ENCODE measurements around the gene PHAF1.

DNA sequence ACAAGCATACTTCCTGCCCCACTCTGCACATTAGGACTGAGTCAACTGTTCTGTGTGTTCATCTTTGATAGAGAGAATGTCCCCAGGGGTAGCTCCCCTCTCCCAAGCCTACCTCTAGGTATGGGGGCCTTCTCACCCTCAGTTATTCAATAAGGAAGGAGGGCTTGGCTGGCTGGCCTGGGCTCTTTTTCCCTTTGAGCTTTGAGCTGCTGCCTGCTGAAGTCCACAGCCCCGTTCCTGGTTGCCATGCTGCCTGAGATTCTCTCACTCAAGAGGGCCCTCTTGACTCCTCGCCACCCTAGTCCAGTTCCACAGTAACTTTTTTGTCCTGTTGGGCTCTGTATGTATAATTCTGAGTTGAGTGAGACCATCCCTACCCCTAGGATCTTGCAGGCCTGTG lies 36.0 kb downstream of the PHAF1 start:
- TF ChIP-seq POLR2AphosphoS5 (IDR thresholded peaks at IDR 0.05; ENCODE audit: borderline replicate concordance, low read depth, low read length) (no peak), EZH2 (IDR thresholded peaks at IDR 0.05) (no peak), FOXP2 (optimal IDR thresholded peaks at IDR 0.05; ENCODE audit: control extremely low read depth, extremely low read length, insufficient read depth) (no peak)
